Activated CD8-positive, alpha-beta memory T cell treated with anti-CD3 and anti-CD28 coated beads, Interleukin-2, amount 10 ng/mL, durations not matched to agents 7 days and 5 days (primary cell): ENCODE results near the gene CUL1. TPM values are rescaled to one million over a fixed set of nuclear protein-coding genes. Genes with fewer than 3 reads are reported as not detected.
A peak's percentile ranks its signal among the peaks of the same experiment; 100 is the strongest.

ENCODE experiments used
- ATAC-seq: fragments of 150-1000 bp; cut with Tn5 transposase; one replicate; pipeline ENCODE4 v1.10.0; 2021; ENCODE audit warnings: moderate library complexity
- CTCF ChIA-PET: fragments of 350-600 bp; sonication (Branson Sonifier 250); formaldehyde crosslinking; loops from one replicate; lab custom pipeline; 2021; ENCODE audit warnings: antibody characterized with exemption; lab: Charles Lee
- DNase-seq: peaks from one replicate; pipeline ENCODE4 v3.0.0-alpha.2; 2020
- H3K27ac Mint-ChIP-seq: one replicate; pipeline ENCODE4 v1.8.0; 2021; ENCODE audit warnings: mild to moderate bottlenecking, mixed read lengths
- H3K27me3 Mint-ChIP-seq: one replicate; pipeline ENCODE4 v1.8.0; 2021; ENCODE audit warnings: mixed read lengths
- H3K36me3 Mint-ChIP-seq: one replicate; pipeline ENCODE4 v1.8.0; 2021; ENCODE audit warnings: mild to moderate bottlenecking, mixed read lengths
- H3K4me1 Mint-ChIP-seq: one replicate; pipeline ENCODE4 v1.8.0; 2021; ENCODE audit warnings: mixed read lengths
- H3K4me3 Mint-ChIP-seq: one replicate; pipeline ENCODE4 v1.8.0; 2021; ENCODE audit warnings: mild to moderate bottlenecking, moderate library complexity, mixed read lengths
- H3K9me3 Mint-ChIP-seq: one replicate; pipeline ENCODE4 v1.8.0; 2022; ENCODE audit warnings: low read depth, mixed read lengths
- total RNA-seq, 2 experiments: library from RNA; stranded (reverse); gene quantifications; one replicate each; pipeline ENCODE4 v1.2.3, GENCODE V29; 2021

The CUL1 gene
- total RNA-seq, 2 experiments from 2014 or later: 55.3 to 84.3 TPM

DNA sequence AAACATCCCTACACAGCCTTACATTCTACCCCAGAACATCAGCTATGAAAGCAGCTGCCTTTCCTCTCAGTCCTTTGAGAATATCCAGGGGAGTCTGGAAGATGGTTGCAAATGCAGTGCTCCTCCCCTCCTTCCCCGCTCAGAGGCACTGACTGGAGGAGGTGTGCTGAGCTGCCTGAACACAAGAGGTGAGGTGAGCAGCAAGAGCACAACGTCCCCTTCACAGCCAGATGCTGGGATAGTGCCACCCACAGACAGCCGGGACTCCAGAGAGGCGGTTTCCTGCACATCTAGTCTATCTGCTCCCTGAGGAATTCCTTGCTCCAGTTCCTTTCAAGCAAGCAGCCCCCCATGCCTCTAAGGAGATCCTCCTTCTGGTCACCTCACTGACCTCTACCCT lies 111.2 kb downstream of the CUL1 start:
- Mint-ChIP-seq H3K4me3 (no peak overlapping the region), H3K9me3 (no peaks in the 10 kb centered on the region), H3K27ac (no peak overlapping the region), H3K36me3 (peaks cover 60% of the 10 kb centered on the region), H3K4me1 (peaks cover 2% of the 10 kb centered on the region), H3K27me3 (no peaks in the 10 kb centered on the region)
- no peak for DNase-seq
- CTCF ChIA-PET: no interaction called here
- no peak for ATAC-seq

DNA sequence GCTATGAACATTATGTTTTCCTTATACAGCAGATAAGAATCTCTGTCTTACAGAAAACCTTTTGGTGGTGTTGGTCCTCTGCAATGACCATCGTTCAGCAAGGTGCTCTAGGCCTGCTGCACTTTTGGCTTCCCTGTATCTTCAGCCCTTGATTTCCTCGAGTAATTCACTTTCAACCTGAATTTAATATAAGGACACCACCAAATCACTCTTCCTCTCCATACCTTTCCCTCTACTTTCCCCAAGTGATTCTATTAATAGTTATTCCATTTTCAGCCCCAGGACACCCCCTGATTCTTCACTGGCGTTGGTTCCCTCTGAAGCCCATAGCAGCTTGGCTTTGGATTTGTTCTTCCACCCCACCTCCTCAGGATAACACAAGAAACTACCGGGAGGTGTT lies 113.2 kb downstream of the CUL1 start:
- H3K27ac Mint-ChIP-seq: no peak overlapping the region
- ATAC-seq: no peak
- peaks cover 61% of the 10 kb centered on the region for H3K36me3 Mint-ChIP-seq
- no peak overlapping the region for H3K4me3 Mint-ChIP-seq
- H3K9me3 Mint-ChIP-seq: no peaks in the 10 kb centered on the region
- H3K4me1 Mint-ChIP-seq: peaks cover 2% of the 10 kb centered on the region
- CTCF ChIA-PET: no interaction called here
- DNase-seq: no peak
- H3K27me3 Mint-ChIP-seq: no peaks in the 10 kb centered on the region

DNA sequence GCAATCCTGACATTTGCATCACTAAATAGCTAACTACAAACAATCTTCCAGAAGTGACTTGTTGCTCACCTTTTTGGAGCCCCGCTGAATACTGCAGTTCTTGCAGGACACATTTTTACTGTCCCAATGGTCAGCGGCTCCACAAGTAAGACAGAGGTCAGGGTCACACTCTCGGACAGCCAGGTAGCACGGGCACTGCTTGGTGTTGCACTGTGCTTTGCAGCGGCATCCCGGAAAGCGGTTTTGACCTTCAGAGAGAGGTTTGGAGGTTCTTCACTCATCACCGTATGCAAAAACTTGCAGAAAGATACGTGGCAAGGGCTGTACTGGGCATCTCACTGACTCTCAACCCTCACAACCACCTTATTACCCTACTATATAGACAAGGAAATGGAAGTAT lies 115.2 kb downstream of the CUL1 start:
- CTCF ChIA-PET: interaction anchor here (0.7 kb wide), 1 partner anchor 301 kb away, joined by 3 read pairs; no protein-coding TSS in a partner anchor
- no peak for DNase-seq
- Mint-ChIP-seq H3K27ac (no peak overlapping the region), H3K4me1 (peaks cover 2% of the 10 kb centered on the region), H3K9me3 (no peaks in the 10 kb centered on the region), H3K27me3 (no peaks in the 10 kb centered on the region), H3K4me3 (no peak overlapping the region), H3K36me3 (peaks cover 65% of the 10 kb centered on the region)
- ATAC-seq: no peak

DNA sequence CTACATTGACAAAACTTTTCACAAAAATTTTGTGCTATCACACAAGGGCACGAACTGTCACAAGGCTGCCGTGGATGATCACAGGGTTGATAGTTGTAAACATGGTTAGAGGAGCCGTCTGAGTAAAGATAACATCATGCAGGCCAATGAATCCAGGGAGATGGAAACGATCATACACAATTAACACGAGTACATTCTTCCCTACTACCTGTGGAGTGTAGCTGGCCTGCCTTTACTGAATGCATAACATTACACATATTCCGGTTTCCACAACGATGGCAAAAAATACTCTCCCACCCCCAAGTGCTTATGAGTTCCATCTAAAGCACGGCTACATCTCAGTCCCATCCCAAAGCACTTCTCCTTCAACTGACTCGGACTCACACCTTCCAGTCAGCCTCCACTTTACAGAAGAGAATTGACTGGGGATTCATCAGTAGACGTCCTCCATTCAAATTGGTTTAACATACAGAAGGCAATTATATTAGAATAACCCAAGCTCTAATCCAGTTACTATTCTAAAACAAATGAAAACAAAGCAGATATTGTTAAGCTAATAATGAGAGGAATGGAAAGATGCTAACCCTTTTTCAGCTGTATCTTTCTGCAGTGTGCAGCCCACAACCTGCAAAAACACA lies 116.3 kb downstream of the CUL1 start:
- CTCF ChIA-PET: interaction anchor here (1.3 kb wide), 1 partner anchor 24 kb away, joined by 3 read pairs; no protein-coding TSS in a partner anchor
- Mint-ChIP-seq H3K4me3 (no peak overlapping the region), H3K27ac (no peak overlapping the region), H3K36me3 (peaks cover 68% of the 10 kb centered on the region), H3K4me1 (peaks cover 2% of the 10 kb centered on the region), H3K9me3 (no peaks in the 10 kb centered on the region), H3K27me3 (no peaks in the 10 kb centered on the region)
- DNase-seq (no peak), ATAC-seq (no peak)

DNA sequence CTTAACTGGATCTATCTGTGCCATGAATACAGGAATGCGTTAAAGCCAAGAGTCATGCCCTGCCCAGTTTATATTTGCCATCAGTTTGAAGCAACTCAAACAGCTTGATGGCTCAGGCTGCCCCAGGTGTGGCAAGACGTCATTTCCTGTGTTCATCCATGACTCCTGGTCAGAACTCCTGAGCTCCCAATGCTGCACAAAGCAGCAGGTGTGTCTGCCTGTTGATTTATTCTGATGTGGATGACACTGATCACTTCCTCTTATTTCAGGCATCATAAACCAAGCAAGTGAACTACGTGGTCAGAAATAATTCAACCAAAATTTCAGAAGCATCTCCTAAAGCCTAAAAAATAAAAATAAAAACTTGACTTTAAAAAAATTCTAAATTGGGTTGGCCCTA lies 116.9 kb downstream of the CUL1 start:
- DNase-seq: no peak
- no peak overlapping the region for H3K27ac Mint-ChIP-seq
- H3K9me3 Mint-ChIP-seq: no peaks in the 10 kb centered on the region
- H3K36me3 Mint-ChIP-seq: peaks cover 67% of the 10 kb centered on the region
- CTCF ChIA-PET: interaction anchor here (1.3 kb wide), 1 partner anchor 25 kb away, joined by 3 read pairs; no protein-coding TSS in a partner anchor
- H3K4me3 Mint-ChIP-seq: no peak overlapping the region
- ATAC-seq: no peak
- H3K27me3 Mint-ChIP-seq: no peaks in the 10 kb centered on the region
- peaks cover 2% of the 10 kb centered on the region for H3K4me1 Mint-ChIP-seq

DNA sequence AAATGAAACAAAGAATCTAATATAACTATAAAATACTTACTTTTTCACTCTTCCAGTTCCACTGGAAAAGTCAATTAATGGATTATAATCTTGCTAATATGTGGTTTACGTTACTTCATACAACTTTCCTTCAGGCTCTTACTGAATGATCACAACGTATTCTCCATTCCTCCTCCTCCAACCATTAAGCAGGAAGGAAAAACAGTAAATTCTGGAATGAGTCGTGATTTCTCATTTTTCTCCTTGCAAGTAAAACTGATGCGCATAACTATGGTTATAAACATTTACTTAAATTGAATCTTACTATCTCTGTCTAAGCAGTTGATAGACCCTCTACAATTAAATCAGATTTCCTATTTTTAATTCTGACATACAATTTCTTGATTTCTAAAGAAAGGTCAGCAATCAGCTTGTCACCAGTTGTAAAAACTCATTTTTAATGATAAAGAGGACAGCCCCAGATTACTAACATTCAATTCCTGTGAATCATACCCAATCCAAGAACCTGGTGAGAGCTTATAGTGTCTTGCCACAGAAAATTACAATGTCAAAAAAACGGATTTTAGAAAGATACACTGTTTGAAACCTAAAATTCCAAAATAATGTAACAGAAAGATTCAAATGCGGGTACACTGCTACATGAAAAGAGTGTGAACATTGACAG lies 121.1 kb downstream of the CUL1 start:
- no peak for DNase-seq
- H3K27ac Mint-ChIP-seq: no peak overlapping the region
- CTCF ChIA-PET: no interaction called here
- H3K4me1 Mint-ChIP-seq: peaks cover 4% of the 10 kb centered on the region
- no peak for ATAC-seq
- H3K9me3 Mint-ChIP-seq: no peaks in the 10 kb centered on the region
- no peaks in the 10 kb centered on the region for H3K27me3 Mint-ChIP-seq
- H3K4me3 Mint-ChIP-seq: no peak overlapping the region
- peaks cover 54% of the 10 kb centered on the region for H3K36me3 Mint-ChIP-seq

DNA sequence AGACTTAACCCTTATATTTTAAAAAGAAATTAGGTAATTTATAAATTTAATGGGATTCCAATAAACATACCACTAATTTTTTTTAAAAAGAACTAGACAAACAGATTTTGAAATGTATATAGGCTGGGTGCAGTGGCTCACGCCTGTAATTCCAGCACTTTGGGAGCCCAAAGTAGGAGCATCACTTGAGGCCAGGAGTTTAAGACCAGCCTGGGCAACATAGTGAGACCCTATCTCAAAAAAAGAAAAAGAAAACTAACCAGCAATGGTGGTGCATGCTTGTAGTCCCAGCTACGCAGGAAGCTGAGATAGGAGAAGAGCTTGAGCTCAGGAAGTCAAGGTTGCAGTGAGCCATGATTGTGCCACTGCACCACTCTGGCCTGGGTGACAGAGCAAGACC lies 122.7 kb downstream of the CUL1 start:
- Mint-ChIP-seq H3K27ac (no peak overlapping the region), H3K9me3 (no peaks in the 10 kb centered on the region), H3K27me3 (no peaks in the 10 kb centered on the region), H3K4me3 (no peak overlapping the region), H3K36me3 (peaks cover 58% of the 10 kb centered on the region), H3K4me1 (peaks cover 4% of the 10 kb centered on the region)
- ATAC-seq (no peak), DNase-seq (no peak)
- CTCF ChIA-PET: interaction anchor here (0.6 kb wide), 1 partner anchor 362 kb away, joined by 3 read pairs; no protein-coding TSS in a partner anchor

DNA sequence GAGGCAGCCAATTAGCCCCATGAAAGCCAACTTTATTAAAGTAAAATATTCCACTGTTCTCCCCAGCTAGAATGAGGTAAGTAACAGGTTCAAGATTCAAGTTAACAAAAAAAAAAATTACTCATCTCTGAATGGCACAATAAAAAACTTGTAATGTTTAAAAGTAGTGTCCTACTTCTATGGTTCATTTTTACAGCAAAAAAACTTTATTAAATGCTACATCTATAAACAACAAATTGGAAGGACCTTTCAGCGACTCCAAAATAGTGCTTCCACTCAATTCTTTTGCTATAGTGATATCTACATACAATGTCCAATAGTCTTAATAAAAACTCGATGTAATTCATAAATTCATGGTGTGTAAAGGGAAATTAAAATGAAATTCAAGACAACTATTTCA lies 126.2 kb downstream of the CUL1 start:
- peaks cover 41% of the 10 kb centered on the region for H3K36me3 Mint-ChIP-seq
- H3K4me3 Mint-ChIP-seq: no peak overlapping the region
- H3K4me1 Mint-ChIP-seq: peaks cover 4% of the 10 kb centered on the region
- CTCF ChIA-PET: no interaction called here
- no peak for ATAC-seq
- no peak for DNase-seq
- no peak overlapping the region for H3K27ac Mint-ChIP-seq
- no peaks in the 10 kb centered on the region for H3K9me3 Mint-ChIP-seq
- H3K27me3 Mint-ChIP-seq: no peaks in the 10 kb centered on the region

DNA sequence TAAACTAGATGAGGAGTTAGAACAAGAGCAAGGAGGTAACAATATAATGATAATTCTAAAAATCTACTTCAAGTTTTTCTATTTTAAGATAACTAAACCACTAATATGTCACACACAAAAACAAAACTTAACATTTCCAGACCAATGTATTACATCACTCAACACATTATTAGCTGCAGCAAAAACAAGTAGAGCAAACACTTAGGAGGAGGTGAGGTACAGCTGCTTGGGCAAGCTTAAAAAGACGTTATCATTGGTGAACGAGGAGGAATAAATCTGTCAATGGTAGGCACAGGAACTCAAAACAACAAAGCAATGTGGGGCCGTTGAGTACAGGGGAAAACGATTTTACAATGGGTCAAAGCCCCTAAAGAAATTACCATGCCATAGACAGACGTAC lies 126.6 kb downstream of the CUL1 start:
- CTCF ChIA-PET: no interaction called here
- no peaks in the 10 kb centered on the region for H3K27me3 Mint-ChIP-seq
- peak overlapping the region; percentile 4 for H3K27ac Mint-ChIP-seq
- peaks cover 40% of the 10 kb centered on the region for H3K36me3 Mint-ChIP-seq
- DNase-seq (no peak), ATAC-seq (no peak)
- no peak overlapping the region for H3K4me3 Mint-ChIP-seq
- H3K4me1 Mint-ChIP-seq: peaks cover 4% of the 10 kb centered on the region
- no peaks in the 10 kb centered on the region for H3K9me3 Mint-ChIP-seq

DNA sequence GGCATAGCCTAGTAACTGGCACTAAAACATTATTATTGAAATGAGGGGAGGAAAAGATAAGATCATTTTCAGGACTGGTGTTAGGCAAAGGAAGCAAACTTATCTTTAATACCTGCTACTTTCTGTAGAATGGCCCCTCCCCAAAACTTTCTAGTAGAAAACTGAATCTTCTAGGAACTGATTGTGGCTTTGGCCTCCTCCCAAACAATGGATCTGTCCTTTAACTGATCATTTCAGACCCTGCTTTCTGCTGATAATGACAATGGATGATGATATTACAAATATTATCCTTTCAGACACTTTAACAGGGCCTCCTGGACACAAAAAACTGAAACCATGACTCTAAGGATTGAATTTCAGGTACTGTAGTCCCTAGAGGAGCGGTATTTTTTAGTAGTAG lies 130.3 kb downstream of the CUL1 start:
- no peaks in the 10 kb centered on the region for H3K9me3 Mint-ChIP-seq
- no peaks in the 10 kb centered on the region for H3K27me3 Mint-ChIP-seq
- H3K27ac Mint-ChIP-seq: no peak overlapping the region
- ATAC-seq: no peak
- CTCF ChIA-PET: no interaction called here
- H3K4me3 Mint-ChIP-seq: no peak overlapping the region
- DNase-seq: no peak
- H3K36me3 Mint-ChIP-seq: peaks cover 46% of the 10 kb centered on the region
- H3K4me1 Mint-ChIP-seq: peaks cover 2% of the 10 kb centered on the region

DNA sequence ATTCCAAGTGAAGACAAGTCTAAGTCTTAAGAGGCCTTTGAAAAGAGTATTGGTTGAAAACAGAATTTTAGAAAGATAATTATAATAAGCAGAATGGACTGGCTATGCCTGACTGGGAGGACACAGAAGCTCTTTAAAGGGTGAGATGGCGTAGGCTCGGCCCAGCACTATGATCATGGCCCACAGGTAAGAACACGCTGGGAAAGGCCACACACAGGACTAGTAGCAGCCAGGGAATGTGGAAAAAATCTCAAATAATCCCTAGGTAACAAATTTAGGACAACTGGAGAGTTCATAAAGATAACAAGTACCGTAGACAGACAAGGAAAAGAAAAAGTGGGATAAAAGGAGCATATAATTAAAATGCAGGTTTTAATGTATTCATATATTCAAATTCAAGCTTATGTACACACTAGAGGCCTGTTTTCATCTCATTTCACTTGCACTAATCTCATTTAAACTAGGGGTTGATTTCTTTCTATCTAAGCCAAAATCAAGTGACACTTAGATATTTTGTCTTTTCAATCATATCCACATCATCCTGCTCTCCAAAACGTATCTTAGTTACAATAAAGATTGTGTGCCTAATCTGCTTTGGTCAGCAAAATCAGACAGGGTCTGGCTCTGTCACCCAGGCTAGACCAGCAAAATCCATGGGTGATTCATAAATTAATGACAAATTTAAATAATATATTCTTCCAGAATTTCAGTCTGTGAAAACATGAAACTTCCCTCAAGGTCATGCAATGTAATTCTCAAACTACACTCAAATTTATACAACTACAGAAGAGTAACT lies 132.4 kb downstream of the CUL1 start:
- no peaks in the 10 kb centered on the region for H3K9me3 Mint-ChIP-seq
- H3K4me1 Mint-ChIP-seq: peaks cover 5% of the 10 kb centered on the region
- CTCF ChIA-PET: interaction anchor here (1.0 to 1.5 kb wide), 2 partner anchors 9 to 15 kb away, joined by 4 read pairs; no protein-coding TSS in a partner anchor
- H3K36me3 Mint-ChIP-seq: peaks cover 42% of the 10 kb centered on the region
- no peak for ATAC-seq
- DNase-seq: no peak
- H3K27ac Mint-ChIP-seq: no peak overlapping the region
- H3K4me3 Mint-ChIP-seq: no peak overlapping the region
- H3K27me3 Mint-ChIP-seq: no peaks in the 10 kb centered on the region

DNA sequence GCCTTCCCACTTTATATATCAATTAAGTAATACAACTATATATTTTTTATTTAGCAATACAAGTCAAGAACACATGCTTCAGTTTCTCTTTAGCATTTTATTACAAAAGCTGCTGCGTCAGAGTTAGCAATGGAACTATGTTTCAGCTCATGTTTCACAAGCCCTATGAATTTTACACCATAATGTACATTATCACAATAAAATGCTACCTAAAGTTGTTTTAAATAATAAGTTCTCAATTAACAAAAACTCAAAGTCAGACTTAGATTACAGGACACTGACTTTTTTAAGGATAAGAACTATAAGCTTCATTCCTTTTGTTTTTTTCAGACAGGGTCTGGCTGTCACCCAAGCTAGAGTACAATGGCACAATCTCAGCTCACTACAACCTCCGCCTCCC lies 133.1 kb downstream of the CUL1 start:
- CTCF ChIA-PET: interaction anchor here (1.4 to 1.5 kb wide), 2 partner anchors 14 to 256 kb away, joined by 4 to 5 read pairs; no protein-coding TSS in a partner anchor
- Mint-ChIP-seq H3K4me1 (peaks cover 7% of the 10 kb centered on the region), H3K27ac (no peak overlapping the region), H3K36me3 (peaks cover 45% of the 10 kb centered on the region), H3K27me3 (no peaks in the 10 kb centered on the region), H3K9me3 (no peaks in the 10 kb centered on the region), H3K4me3 (no peak overlapping the region)
- DNase-seq (no peak), ATAC-seq (no peak)

DNA sequence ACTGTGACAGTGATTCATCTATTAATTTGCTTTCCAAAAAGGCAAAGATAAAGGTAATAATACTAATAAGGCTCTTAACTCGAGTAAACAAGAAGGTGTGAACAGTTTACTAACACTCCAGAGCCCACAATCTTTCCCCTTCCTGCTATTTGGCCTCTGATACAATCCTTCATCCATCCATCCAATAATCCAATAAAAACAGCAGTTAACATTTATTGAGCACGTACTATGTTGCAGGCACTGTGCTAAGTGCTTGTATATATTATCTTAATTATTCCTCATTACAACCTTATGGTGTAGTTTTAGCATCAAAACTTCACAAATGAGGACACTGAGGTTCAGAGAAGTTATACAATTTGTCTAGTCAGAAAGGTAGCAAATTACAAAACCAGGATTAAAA lies 135.9 kb downstream of the CUL1 start:
- no peaks in the 10 kb centered on the region for H3K27me3 Mint-ChIP-seq
- CTCF ChIA-PET: interaction anchor here (1.6 to 1.8 kb wide), 2 partner anchors 171 to 259 kb away, joined by 3 to 4 read pairs; no protein-coding TSS in a partner anchor
- no peak overlapping the region for H3K4me3 Mint-ChIP-seq
- H3K9me3 Mint-ChIP-seq: peaks cover 2% of the 10 kb centered on the region
- peaks cover 24% of the 10 kb centered on the region for H3K4me1 Mint-ChIP-seq
- H3K36me3 Mint-ChIP-seq: peaks cover 62% of the 10 kb centered on the region
- DNase-seq (no peak), ATAC-seq (no peak)
- H3K27ac Mint-ChIP-seq: no peak overlapping the region
